HG03354 (cell line): ENCODE results near the gene PLXNA2.

ENCODE experiments used
- ATAC-seq: cut with Tn5 transposase; IDR thresholded peaks from one replicate; pipeline ENCODE4 v1.9.1; 2021; ENCODE audit warnings: mild to moderate bottlenecking; ENCODE audit not compliant: unreplicated experiment, poor library complexity, severe bottlenecking

Gene PLXNA2

GRCh38 chr1:208228550-208228949, 15.6 kb downstream of the PLXNA2 start:
- ATAC-seq = no peak

DNA sequence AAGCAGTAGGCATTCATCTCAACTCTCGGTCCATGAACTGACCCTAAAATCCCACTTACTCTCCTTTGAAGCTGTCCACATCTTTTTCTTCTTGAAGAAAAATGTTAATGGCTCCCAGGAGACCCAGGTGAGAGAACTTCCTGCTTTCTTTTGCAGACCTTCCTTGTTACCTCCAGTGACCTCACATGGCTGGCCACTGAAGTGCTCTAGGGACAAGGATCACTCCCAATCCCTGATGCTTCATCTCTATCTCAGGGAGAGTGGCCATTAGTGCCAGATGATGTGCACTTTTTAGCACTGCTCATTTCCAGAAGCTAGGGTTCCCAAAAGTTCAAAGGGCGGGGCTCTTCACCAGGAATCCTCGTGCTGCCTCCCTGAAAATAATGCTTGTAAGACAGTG, 16.2 kb downstream of the PLXNA2 start:
- ATAC-seq = no peak

GRCh38 chr1:208227366-208227765, 16.8 kb downstream of the PLXNA2 start:
- ATAC-seq = no peak

GRCh38 chr1:208225954-208226937, 17.9 kb downstream of the PLXNA2 start:
- ATAC-seq = no peak

GRCh38 chr1:208224192-208224713, 19.9 kb downstream of the PLXNA2 start:
- ATAC-seq = no peak

DNA sequence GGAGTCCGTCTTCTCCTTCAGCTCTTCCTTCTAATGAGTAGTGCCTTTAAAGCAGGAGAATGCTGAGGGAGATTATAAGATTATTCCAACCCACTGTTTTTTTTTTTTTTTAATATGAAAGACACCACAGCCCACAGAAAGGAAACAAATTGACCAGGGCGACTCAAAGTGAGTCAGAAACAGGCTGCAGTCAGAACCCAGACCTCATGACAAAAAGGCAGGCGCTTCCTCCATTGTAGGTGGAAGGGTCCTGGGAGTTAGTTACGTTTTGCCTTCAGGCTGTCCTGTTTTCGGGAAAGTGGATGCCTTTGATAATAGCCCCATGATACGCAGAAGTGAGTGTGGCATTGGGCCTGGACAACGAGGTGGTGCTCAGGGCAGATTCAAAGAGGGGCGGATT, 21.0 kb downstream of the PLXNA2 start:
- no peak for ATAC-seq

GRCh38 chr1:208222376-208223126, 21.6 kb downstream of the PLXNA2 start:
- ATAC-seq = no peak

DNA sequence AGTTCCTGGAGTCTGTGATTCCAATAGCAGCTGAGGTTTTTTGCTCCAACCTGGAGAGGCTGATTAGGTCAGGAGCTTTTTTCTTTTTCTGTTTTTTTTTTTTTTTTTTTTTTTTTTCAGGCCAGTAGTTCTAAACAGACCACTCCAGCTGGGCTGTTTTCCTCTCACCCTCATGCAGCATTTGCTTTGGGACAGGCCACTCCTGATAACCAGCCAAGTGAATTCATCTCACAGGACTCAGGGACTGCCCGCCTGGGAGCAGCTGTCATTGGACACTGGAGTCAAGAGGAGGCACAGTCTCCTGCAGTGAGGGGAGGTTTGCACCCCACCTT, 22.9 kb downstream of the PLXNA2 start:
- no peak for ATAC-seq

- ATAC-seq = no peak
Observed at GRCh38 chr1:208219659-208220282, 24.4 kb downstream of the PLXNA2 start.

GRCh38 chr1:208219098-208219658, 25.0 kb downstream of the PLXNA2 start:
- no peak for ATAC-seq

- ATAC-seq = no peak
Observed at GRCh38 chr1:208218237-208219097, 25.7 kb downstream of the PLXNA2 start.

DNA sequence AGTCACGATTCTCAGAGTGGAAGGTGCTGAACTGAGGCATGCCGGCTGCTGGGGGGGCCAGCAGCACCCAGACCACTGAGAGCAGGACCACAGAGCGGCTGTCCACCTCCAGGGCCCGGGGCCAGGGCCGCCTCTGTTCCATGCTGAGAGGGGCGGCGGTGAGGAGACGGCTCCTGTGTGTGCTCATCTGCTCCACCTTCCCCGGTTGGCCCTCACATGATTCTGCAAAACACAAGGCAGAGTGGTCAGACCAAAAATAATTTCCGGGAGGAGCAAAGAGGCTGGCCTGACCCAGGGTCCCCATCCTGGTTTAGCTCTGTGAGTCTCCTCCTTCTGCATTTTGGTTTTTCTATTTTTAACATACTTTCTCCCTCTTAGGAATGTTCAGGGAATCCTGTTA, 26.4 kb downstream of the PLXNA2 start:
- no peak for ATAC-seq

DNA sequence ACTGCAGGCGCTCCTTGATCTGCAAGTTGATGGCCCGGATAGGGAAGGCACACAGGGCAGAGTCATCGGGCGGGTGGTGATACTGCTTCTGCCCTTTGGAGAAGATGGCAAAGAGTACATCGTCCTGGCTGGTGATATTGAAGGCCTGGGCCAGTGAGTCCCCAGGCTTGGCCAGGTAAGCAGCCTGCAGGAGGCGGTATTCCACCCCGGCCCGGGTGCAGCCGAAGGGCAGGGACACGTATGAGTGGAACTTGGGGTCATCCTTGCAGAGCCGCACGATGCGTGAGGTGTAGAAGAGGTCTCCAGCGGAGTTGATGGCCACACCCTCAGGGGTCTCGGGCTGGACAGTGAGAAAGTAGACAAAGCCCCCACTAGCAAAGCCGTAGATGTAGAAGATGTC, 27.4 kb downstream of the PLXNA2 start:
- ATAC-seq = no peak

GRCh38 chr1:208216062-208216461, 28.1 kb downstream of the PLXNA2 start:
- ATAC-seq = no peak

DNA sequence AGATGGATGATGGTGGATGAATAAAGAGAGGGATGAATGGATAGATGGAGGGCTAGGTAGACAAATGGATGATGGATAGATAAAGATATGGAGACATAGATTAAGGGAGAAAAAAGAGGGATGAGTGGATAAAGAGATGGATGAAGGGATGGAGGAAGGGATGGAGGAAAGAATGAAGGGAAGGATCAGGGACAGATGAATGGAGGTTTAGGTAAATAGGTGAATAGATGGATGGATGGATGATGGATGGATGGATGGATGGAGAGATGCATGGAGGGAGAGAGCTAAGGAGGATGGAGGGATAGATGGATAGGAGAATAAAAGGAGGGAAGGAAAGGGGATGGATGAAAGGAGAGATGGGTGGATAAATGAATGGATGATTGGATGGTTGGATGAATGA, 28.8 kb downstream of the PLXNA2 start:
- ATAC-seq = no peak

DNA sequence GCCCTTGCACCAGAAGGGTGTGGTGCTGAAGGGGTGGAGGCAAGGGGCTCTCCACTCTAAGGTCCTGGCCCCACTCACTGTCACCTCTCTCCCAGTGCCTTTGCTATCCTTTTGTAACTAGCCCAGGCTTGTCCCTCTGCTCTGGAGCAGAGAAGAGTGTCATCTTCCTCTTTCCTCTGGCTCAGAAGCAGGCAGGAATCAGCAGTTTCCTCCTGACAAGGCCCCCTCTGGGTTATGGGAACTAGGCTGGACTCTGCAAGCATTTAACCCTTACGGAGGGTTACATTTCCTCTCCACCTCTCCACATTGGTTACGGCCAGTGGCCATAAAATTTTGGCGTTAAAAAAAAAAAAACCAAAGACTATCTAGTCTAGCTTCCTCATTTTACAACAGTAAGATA, 30.4 kb downstream of the PLXNA2 start:
- no peak for ATAC-seq

GRCh38 chr1:208212893-208213292, 31.3 kb downstream of the PLXNA2 start:
- ATAC-seq = no peak

DNA sequence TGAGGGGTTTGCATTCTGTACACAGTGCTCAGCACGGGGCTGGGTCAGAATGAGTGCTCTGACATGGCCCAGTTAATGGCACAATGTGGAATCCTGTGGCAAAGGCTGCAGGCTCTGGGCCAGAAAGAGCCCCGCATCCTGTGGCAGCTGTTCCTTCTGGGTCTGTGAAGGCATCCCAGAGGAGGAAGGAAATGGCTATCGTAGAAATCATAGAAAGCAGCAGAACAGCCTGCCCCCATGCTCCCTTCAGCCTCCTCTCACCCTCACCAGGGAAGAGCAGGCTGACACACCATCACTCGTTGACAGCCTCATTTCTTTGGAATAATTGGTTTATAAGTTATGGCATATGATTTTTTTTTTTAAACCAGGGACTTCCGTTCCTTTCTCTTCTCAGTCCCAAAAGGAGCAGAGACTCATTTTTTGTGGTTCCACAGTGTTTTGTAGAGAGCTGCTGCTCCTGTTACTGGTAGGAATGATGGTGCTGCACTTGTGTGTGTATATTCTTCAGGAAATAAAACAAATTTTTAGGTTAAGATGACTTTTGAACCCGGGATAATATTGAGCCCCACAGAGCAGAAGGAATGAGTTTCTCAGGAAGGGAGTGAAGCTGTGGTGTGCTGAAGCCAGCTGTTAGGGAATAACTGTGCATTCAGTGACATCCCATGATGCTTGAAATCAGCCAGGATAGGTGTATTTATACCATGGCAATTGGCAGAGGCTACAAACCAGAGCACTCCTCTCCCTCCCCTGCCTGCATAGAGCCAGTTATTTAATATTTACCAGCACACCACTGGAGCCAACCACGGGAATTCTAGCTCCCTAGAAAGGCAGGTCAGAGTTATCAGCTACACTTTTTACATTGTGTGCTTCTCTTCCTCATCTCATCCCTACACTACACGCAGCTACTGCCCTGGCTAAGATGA, 32.0 kb downstream of the PLXNA2 start:
- no peak for ATAC-seq
